ENCODE results near the gene IFFO2. TPM values are rescaled to one million over a fixed set of nuclear protein-coding genes. Genes with fewer than 3 reads are reported as not detected.

IFFO2 gene
- total and polyA plus RNA-seq, 2 of the 8 experiments (the other 6 are each of a cell fraction or from before 2014, with no cell fraction given) = 6.6 to 10.4 TPM

DNA sequence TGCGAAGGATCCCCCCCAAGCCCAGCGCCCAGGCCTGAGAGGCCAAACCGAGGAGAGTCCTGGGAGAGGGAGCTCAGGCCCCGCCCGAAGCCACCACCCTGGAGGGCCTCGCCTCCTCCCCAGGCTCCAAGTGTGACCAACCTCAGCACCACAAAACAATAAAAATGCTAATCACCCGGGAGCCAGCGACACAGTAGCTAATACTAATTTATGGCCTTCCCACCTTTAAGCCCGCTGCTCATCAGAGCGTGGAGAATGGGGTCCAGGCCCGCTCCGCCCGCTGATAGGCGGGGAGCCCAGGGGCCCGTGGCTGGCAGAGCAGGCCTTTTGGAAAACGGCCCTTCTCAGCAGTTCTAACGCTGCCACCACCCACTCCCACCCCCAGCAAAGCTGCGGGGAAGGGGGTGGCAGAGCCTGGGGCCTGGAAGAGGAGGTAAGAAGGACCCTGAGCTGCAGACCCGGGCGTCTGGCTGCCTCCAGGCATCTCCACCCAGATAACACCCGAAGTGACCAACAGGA, 76.6 kb downstream of the IFFO2 start (continued):
- TF ChIP-seq, protein P1, sequence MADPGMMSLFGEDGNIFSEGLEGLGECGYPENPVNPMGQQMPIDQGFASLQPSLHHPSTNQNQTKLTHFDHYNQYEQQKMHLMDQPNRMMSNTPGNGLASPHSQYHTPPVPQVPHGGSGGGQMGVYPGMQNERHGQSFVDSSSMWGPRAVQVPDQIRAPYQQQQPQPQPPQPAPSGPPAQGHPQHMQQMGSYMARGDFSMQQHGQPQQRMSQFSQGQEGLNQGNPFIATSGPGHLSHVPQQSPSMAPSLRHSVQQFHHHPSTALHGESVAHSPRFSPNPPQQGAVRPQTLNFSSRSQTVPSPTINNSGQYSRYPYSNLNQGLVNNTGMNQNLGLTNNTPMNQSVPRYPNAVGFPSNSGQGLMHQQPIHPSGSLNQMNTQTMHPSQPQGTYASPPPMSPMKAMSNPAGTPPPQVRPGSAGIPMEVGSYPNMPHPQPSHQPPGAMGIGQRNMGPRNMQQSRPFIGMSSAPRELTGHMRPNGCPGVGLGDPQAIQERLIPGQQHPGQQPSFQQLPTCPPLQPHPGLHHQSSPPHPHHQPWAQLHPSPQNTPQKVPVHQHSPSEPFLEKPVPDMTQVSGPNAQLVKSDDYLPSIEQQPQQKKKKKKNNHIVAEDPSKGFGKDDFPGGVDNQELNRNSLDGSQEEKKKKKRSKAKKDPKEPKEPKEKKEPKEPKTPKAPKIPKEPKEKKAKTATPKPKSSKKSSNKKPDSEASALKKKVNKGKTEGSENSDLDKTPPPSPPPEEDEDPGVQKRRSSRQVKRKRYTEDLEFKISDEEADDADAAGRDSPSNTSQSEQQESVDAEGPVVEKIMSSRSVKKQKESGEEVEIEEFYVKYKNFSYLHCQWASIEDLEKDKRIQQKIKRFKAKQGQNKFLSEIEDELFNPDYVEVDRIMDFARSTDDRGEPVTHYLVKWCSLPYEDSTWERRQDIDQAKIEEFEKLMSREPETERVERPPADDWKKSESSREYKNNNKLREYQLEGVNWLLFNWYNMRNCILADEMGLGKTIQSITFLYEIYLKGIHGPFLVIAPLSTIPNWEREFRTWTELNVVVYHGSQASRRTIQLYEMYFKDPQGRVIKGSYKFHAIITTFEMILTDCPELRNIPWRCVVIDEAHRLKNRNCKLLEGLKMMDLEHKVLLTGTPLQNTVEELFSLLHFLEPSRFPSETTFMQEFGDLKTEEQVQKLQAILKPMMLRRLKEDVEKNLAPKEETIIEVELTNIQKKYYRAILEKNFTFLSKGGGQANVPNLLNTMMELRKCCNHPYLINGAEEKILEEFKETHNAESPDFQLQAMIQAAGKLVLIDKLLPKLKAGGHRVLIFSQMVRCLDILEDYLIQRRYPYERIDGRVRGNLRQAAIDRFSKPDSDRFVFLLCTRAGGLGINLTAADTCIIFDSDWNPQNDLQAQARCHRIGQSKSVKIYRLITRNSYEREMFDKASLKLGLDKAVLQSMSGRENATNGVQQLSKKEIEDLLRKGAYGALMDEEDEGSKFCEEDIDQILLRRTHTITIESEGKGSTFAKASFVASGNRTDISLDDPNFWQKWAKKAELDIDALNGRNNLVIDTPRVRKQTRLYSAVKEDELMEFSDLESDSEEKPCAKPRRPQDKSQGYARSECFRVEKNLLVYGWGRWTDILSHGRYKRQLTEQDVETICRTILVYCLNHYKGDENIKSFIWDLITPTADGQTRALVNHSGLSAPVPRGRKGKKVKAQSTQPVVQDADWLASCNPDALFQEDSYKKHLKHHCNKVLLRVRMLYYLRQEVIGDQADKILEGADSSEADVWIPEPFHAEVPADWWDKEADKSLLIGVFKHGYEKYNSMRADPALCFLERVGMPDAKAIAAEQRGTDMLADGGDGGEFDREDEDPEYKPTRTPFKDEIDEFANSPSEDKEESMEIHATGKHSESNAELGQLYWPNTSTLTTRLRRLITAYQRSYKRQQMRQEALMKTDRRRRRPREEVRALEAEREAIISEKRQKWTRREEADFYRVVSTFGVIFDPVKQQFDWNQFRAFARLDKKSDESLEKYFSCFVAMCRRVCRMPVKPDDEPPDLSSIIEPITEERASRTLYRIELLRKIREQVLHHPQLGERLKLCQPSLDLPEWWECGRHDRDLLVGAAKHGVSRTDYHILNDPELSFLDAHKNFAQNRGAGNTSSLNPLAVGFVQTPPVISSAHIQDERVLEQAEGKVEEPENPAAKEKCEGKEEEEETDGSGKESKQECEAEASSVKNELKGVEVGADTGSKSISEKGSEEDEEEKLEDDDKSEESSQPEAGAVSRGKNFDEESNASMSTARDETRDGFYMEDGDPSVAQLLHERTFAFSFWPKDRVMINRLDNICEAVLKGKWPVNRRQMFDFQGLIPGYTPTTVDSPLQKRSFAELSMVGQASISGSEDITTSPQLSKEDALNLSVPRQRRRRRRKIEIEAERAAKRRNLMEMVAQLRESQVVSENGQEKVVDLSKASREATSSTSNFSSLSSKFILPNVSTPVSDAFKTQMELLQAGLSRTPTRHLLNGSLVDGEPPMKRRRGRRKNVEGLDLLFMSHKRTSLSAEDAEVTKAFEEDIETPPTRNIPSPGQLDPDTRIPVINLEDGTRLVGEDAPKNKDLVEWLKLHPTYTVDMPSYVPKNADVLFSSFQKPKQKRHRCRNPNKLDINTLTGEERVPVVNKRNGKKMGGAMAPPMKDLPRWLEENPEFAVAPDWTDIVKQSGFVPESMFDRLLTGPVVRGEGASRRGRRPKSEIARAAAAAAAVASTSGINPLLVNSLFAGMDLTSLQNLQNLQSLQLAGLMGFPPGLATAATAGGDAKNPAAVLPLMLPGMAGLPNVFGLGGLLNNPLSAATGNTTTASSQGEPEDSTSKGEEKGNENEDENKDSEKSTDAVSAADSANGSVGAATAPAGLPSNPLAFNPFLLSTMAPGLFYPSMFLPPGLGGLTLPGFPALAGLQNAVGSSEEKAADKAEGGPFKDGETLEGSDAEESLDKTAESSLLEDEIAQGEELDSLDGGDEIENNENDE (IDR thresholded peaks at IDR 0.05; ENCODE audit: insufficient replicate concordance, low read length) = no peak
- TF ChIP-seq NANOG (IDR thresholded peaks at IDR 0.05; ENCODE audit: insufficient read depth, low read depth, low read length, poor library complexity, severe bottlenecking) (no peak), BACH1 (IDR thresholded peaks at IDR 0.05; ENCODE audit: low read length) (no peak)
- TF ChIP-seq, protein P2, sequence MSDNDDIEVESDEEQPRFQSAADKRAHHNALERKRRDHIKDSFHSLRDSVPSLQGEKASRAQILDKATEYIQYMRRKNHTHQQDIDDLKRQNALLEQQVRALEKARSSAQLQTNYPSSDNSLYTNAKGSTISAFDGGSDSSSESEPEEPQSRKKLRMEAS (IDR thresholded peaks at IDR 0.05) = no peak
